Endothelial cell of umbilical vein (primary cell): ENCODE measurements around the gene ARHGAP27.

ENCODE experiments used
- EZH2 ChIP-seq: IDR thresholded peaks from 2 replicates; pipeline ENCODE4 v1.6.1; 2012; ENCODE audit warnings: borderline replicate concordance, low read depth, mild to moderate bottlenecking, moderate library complexity, low read length, inconsistent platforms; ENCODE audit not compliant: severe bottlenecking
- JUN ChIP-seq: IDR thresholded peaks from 2 replicates; pipeline ENCODE4 v1.6.1; 2011; ENCODE audit warnings: borderline replicate concordance, low read depth; ENCODE audit not compliant: insufficient read length, insufficient read depth
- TF ChIP-seq, protein P1 (sequence below), 2 donors: IDR thresholded peaks; 1 replicate in 1 of 2; 2 replicates in 1 of 2; pipeline ENCODE4 v1.5.1; 2011; ENCODE audit warnings: low read length in 2 of 2, mild to moderate bottlenecking in 2 of 2, moderate library complexity in 2 of 2, control low read depth in 1 of 2, inconsistent platforms in 1 of 2, low read depth in 1 of 2; ENCODE audit not compliant: insufficient read depth in 1 of 2; ENCODE audit errors: extremely low read depth in 1 of 2

- TF ChIP-seq EZH2 (no peak), JUN (no peak)
- TF ChIP-seq, protein P1, sequence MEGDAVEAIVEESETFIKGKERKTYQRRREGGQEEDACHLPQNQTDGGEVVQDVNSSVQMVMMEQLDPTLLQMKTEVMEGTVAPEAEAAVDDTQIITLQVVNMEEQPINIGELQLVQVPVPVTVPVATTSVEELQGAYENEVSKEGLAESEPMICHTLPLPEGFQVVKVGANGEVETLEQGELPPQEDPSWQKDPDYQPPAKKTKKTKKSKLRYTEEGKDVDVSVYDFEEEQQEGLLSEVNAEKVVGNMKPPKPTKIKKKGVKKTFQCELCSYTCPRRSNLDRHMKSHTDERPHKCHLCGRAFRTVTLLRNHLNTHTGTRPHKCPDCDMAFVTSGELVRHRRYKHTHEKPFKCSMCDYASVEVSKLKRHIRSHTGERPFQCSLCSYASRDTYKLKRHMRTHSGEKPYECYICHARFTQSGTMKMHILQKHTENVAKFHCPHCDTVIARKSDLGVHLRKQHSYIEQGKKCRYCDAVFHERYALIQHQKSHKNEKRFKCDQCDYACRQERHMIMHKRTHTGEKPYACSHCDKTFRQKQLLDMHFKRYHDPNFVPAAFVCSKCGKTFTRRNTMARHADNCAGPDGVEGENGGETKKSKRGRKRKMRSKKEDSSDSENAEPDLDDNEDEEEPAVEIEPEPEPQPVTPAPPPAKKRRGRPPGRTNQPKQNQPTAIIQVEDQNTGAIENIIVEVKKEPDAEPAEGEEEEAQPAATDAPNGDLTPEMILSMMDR (IDR thresholded peaks at IDR 0.05; ENCODE audit: extremely low read depth in 1 of 2, insufficient read depth in 1 of 2, low read depth in 1 of 2, low read length in 2 of 2), result no peak
Observed at GRCh38 chr17:45409659-45410076, 23.0 kb downstream of the ARHGAP27 start.
